Heart left ventricle (tissue), 13 donors: Measurements from ENCODE around the gene PHLPP1.

ENCODE experiments used
- CTCF ChIP-seq, 12 donors: fragments of 200-600 bp; sonication (generic) in 4 of 12; IDR thresholded peaks; one replicate each; pipeline versions ENCODE4 v1.5.0 to v1.8.0; 2018 to 2022; ENCODE audit warnings: antibody characterized with exemption in 12 of 12, mild to moderate bottlenecking in 5 of 12
- POLR2A ChIP-seq, 2 donors: fragments of 450-650 bp; IDR thresholded peaks; one replicate each; pipeline ENCODE4 v1.6.1; 2017; ENCODE audit warnings: antibody characterized with exemption in 2 of 2, mild to moderate bottlenecking in 2 of 2, moderate library complexity in 2 of 2
- donor health status: ischemic (EF 13 %, LVEDD 7.1; RV severe dilation, severe dysfunction).
- donor health status: DM: no; HTN: yes; CAD: no.
- donor health status: DM: no; HTN: no; CAD: no.
- donor health status: ischemic (EF 25% LVEDD 6.9; RV normal size, moderate dysfunction).
- donor health status: ischemic (EF 25% LVEDD 5.7; RV mildly dilated, moderate dysfunction).
- donor health status: ischemic (EF 35%, LVEDD 5.7; RV mildly dilated, moderate dysfunction).
- donor health status: nonischemic (EF 11% LVEDD 7.7; RV severe dilation, severe dysfunction).
- donor health status: DM: yes; HTN: yes; CAD: no.
- donor health status: PGD.
- donor health status: ischemic (EF 29% LVEDD 5.4; RV normal size, mild dysfunction).
- donor health status: nonischemic (EF 23%, LVEDD 6.1; RV moderate dilation, normal function).

- TF ChIP-seq POLR2A (IDR thresholded peaks at IDR 0.05) (no peak), CTCF (IDR thresholded peaks at IDR 0.05) (no peak)
These were observed 69.1 kb downstream of the PHLPP1 start for GRCh38 chr18:62784338-62784965.
